Measurements from ENCODE around the gene NRSN2.

DNA sequence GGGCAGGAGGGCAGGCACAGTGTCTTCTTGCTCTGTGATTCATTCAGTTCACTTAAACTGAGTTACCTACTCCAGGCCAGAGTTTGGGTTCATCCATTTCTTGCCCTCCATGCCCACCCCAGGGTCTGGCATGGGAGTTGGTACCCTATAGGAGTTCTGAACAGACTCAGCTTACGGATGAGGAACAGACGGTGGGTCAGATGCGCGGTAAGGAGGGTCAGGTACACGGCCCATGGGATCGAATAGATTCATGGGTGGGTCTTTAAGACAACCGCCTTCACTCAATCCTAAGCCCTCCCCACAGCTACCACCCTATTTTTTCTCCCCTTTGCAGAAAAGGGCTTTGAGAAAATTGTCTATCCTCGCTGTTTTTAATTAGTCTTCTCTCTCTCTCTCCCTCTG is 20.6 kb downstream of the NRSN2 start:
- TF ChIP-seq POLR2AphosphoS5 (IDR thresholded peaks at IDR 0.05; ENCODE audit: low read depth, low read length) (no peak), REST (IDR thresholded peaks at IDR 0.05; ENCODE audit: insufficient read depth in 1 of 2, low read depth in 2 of 2, low read length in 1 of 2) (no peak)
